B cell (primary cell): ENCODE data around the gene RBM46.

ENCODE experiments used
- CTCF ChIP-seq: fragments of 200-600 bp; IDR thresholded peaks from one replicate; pipeline ENCODE4 v1.8.0; 2022; ENCODE audit warnings: antibody characterized with exemption, mild to moderate bottlenecking
- EZH2 ChIP-seq: IDR thresholded peaks from 2 replicates; pipeline ENCODE4 v1.6.1; 2012; ENCODE audit warnings: borderline replicate concordance, low read depth, mild to moderate bottlenecking, moderate library complexity, low read length; ENCODE audit not compliant: insufficient read depth, poor library complexity, severe bottlenecking

GRCh38 chr4:154807042-154807630 is 26.1 kb downstream of the RBM46 start:
- TF ChIP-seq CTCF (peak; percentile 68), EZH2 (no peak)
